HCT116 (cell line): ENCODE measurements around the gene GRID2.

Source experiments
- CTCF ChIP-seq, 3 experiments: fragments of 200-600 bp in 1 of 3; sonication (generic) in 1 of 3; IDR thresholded peaks in 2 of 3; conservative IDR thresholded peaks in 1 of 3; 2 replicates each; pipeline ENCODE4 v1.5.1; 2012 to 2017; ENCODE audit warnings: low read depth in 2 of 3, low read length in 2 of 3, antibody characterized with exemption in 1 of 3, borderline replicate concordance in 1 of 3, control low read depth in 1 of 3, mild to moderate bottlenecking in 1 of 3, mixed read lengths in 1 of 3, mixed run types in 1 of 3, moderate library complexity in 1 of 3; ENCODE audit not compliant: insufficient read depth in 1 of 3
- EZH2 ChIP-seq: fragments of 200-600 bp; sonication (generic); IDR thresholded peaks from 2 replicates; pipeline ENCODE4 v1.6.1; 2017; ENCODE audit warnings: antibody characterized with exemption, mixed run types
- POLR2A ChIP-seq: IDR thresholded peaks from 2 replicates; pipeline ENCODE4 v1.7.0; 2011; ENCODE audit warnings: borderline replicate concordance; ENCODE audit not compliant: insufficient read depth, insufficient read length; ENCODE audit errors: extremely low read depth
- YY1 ChIP-seq: IDR thresholded peaks from 2 replicates; pipeline ENCODE4 v1.6.1; 2011; ENCODE audit warnings: low read length, low read depth, moderate library complexity, mild to moderate bottlenecking; ENCODE audit not compliant: insufficient replicate concordance; ENCODE audit errors: extremely low read depth

GRCh38 chr4:92814677-92815076, 510.9 kb downstream of the GRID2 start:
- TF ChIP-seq POLR2A (no peak), CTCF (IDR thresholded peaks at IDR 0.05 in 2 of 3, conservative IDR thresholded peaks at IDR 0.05 in 1 of 3; ENCODE audit: borderline replicate concordance in 1 of 3, insufficient read depth in 1 of 3, low read depth in 2 of 3, low read length in 2 of 3) (no peak), YY1 (no peak), EZH2 (no peak)
